ENCODE results near the gene JMJD6.

Gene JMJD6

GRCh38 chr17:76695059-76695831 lies 31.2 kb downstream of the JMJD6 start:
- Mint-ChIP-seq H3K9me3 (no peaks in the 10 kb centered on the region), H3K4me3 (peak overlapping the region in 1 of 2 donors; percentile 29)
- DNase-seq = no peak

DNA sequence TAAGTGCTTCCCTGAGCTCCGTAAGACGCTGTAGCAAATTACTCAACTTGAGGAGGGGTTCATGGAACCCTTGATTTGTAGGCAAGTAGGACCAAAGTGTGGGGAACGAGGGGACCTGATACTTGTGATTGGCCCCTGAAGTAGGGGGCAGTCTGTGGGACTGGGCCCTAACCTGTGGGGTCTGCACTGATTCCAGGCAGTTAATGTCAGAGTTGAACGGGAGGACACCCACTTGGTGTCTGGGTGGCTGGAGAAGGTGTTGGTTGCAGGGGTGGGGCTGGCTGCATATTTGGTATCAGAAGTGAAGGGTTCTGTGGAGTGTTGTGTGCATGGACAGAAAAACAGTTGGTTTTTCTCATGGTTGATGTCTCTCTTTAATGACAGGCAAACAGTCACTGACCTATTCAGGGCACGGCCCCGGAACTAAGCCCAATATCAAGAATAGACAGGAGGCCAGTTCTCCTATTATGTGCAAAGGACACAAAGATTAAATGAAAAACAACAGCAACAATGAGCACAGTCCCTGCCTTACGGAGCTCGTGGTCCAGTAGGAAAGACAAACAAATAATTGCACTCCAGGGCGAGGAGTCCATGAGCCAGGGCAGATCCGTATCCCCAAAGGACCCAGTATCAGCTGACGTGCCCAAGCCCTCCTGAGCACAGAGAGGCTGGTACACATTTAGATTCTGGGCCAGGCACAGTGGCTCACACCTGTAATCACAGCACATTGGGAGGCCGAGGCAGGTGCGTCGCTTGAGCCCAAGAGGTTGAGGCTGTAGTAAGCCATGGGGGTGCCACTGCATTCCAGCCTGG lies 34.8 kb downstream of the JMJD6 start:
- ATAC-seq (replicated peaks) (no peak), DNase-seq (no peak)
- H3K4me3 Mint-ChIP-seq = no peak overlapping the region
- peaks cover 4 to 8% of the 10 kb centered on the region in 2 donors for H3K4me1 Mint-ChIP-seq (ENCODE audit: low read depth in 2 of 2)
- no peak overlapping the region for H3K27ac Mint-ChIP-seq
- no peaks in the 10 kb centered on the region for H3K27me3 Mint-ChIP-seq
- no peaks in the 10 kb centered on the region for H3K9me3 Mint-ChIP-seq
- peaks cover 6% of the 10 kb centered on the region for H3K36me3 Mint-ChIP-seq (ENCODE audit: insufficient read depth)

More at GRCh38 chr17:76695059-76695831, 31.2 kb downstream of the JMJD6 start:
- no peak for ATAC-seq (replicated peaks)
- H3K27me3 Mint-ChIP-seq = no peaks in the 10 kb centered on the region
- H3K36me3 Mint-ChIP-seq (ENCODE audit: insufficient read depth) = peaks cover 6% of the 10 kb centered on the region
- H3K27ac Mint-ChIP-seq = peak overlapping the region in 1 of 2 donors; percentile 60
- H3K4me1 Mint-ChIP-seq (ENCODE audit: low read depth in 2 of 2) = peaks cover 12 to 23% of the 10 kb centered on the region in 2 donors

DNA sequence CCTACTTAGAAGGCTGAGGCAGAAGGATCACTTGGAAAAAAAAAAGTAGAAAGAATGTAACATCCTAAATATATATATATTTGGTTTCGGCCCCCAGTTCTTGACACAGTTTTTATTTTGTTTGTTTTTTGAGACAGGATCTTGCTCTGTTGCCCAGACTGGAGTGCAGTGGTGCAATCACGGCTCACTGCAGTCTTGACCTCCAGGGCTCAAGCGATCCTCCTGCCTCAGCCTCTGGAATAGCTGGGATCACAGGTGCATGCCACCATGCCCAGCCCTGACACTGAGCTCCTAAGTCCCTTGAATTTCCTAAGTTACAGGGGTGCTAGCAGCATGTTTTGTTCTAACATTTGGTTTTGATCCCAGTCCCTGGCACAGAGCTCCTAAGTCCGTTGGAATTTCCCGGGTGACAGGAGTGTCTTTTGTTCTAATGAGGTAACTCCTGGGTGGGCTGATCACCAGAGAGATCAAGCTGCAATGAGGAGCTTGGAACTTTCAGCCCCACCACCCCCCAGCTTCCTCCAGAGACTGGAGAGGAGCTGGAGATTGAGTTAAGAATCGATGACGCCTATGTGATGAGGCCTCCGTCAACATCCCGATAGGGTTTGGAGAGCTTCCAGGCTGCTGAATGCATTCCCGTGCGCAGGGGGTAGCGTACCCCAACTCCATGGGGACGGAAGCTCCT lies 35.7 kb downstream of the JMJD6 start:
- Mint-ChIP-seq H3K36me3 (ENCODE audit: insufficient read depth) (peaks cover 6% of the 10 kb centered on the region), H3K27me3 (no peaks in the 10 kb centered on the region), H3K4me1 (ENCODE audit: low read depth in 2 of 2) (peaks cover 0 to 4% of the 10 kb centered on the region in 2 donors), H3K9me3 (no peaks in the 10 kb centered on the region), H3K4me3 (no peak overlapping the region), H3K27ac (no peak overlapping the region)
- DNase-seq (no peak), ATAC-seq (replicated peaks) (no peak)

DNA sequence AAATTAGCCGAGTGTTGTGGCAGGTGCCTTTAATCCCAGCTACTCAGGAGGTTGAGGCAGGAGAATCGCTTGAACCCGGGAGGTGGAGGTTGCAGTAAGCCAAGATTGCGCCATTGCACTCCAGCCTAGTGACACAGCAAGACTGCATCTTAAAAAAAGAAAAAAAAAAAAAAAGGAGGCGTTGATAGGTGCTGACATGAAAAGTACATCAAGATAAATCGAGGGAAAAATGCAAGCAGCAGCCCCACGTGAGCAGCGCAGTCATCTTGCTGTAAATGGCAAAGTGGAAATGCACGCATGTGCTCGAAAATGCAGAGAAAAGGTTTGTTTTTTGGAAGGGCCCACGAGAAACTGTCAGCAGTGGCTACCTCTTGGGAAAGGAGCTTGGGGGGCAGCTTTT lies 36.5 kb downstream of the JMJD6 start:
- Mint-ChIP-seq H3K27ac (no peak overlapping the region), H3K36me3 (ENCODE audit: insufficient read depth) (peaks cover 10% of the 10 kb centered on the region), H3K4me1 (ENCODE audit: low read depth in 2 of 2) (no peaks in the 10 kb centered on the region), H3K4me3 (no peak overlapping the region), H3K27me3 (no peaks in the 10 kb centered on the region), H3K9me3 (no peaks in the 10 kb centered on the region)
- ATAC-seq (replicated peaks) = no peak
- no peak for DNase-seq

DNA sequence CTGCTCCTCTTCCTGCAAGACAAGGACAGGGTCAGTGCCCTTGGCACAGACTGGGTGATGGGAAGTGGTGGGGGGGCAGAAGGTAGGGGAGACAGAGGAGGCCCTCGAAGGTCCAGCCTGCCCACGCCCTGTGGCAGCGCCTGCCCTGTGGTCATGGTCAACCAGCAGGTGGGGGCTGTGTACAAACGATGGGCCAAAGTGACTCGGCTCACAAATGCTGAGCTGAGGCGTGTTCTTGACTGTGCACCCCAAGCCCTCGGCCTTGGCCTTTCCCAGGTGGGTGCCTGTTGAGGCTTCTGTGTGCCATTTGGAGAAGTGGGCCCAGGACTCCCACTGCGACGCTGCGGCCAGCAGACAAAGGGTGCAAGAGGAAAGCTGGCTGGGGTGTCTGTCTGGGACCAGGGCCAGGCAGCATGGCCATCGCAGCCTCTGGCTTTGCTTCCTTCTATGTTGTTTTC lies 38.2 kb downstream of the JMJD6 start:
- Mint-ChIP-seq H3K9me3 (no peaks in the 10 kb centered on the region), H3K36me3 (ENCODE audit: insufficient read depth) (peaks cover 9% of the 10 kb centered on the region)

DNA sequence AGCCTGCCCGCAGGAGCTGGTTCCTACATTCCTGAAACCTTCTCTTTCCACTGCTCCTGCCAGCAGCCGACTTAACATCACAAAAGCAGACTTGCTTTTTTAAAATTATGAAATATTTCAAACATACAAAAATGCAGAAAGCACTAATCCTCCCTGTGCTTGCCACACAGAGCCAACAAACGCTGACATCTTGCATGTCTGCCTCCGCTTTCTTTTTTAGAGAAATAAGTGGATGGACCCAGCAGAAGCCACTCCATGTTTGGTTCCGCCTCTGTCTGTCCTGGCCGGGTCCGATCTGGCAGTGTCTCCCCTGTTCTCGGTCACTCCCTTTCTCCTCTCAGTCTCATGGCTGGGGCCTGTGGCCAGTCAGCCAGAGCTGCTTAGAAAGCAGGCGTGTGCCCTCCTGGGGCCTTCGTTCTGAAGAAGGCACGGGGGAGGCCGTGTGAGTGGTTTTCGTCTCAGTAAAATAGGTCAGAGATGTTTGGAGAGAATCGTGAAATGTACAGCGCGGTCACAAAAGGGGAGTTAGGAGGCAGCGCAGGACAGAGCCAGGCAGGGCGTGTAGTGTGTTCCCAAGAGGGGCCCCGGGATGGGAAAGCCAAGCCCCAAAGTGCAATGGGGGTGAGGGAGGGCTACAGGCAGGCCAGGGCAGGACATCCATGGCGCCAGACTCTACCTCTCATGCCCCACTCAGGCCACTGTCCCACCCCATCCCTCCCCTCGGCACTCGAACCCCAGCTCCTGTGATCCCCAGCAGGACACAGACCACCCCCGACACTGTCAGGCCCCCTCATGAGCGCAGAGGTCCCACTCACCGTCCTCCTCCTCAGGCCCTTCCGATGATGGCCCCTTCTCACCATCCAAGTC lies 38.9 kb downstream of the JMJD6 start:
- no peak for ATAC-seq (replicated peaks)
- Mint-ChIP-seq H3K9me3 (no peaks in the 10 kb centered on the region), H3K27ac (peak overlapping the region in 1 of 2 donors; percentile 6), H3K36me3 (ENCODE audit: insufficient read depth) (peaks cover 7% of the 10 kb centered on the region), H3K27me3 (no peaks in the 10 kb centered on the region), H3K4me3 (no peak overlapping the region), H3K4me1 (ENCODE audit: low read depth in 2 of 2) (peaks cover 2 to 6% of the 10 kb centered on the region in 2 donors)
- no peak for DNase-seq

More for the DNA sequence above, 38.2 kb downstream of the JMJD6 start:
- DNase-seq (no peak), ATAC-seq (replicated peaks) (no peak)
- Mint-ChIP-seq H3K4me1 (ENCODE audit: low read depth in 2 of 2) (peaks cover 0 to 2% of the 10 kb centered on the region in 2 donors), H3K27me3 (no peaks in the 10 kb centered on the region), H3K4me3 (no peak overlapping the region), H3K27ac (peak overlapping the region in 1 of 2 donors; percentile 44)

- Mint-ChIP-seq H3K4me3 (no peak overlapping the region), H3K27ac (peak overlapping the region in 1 of 2 donors; percentile 26), H3K36me3 (ENCODE audit: insufficient read depth) (peaks cover 7% of the 10 kb centered on the region)
Measured at GRCh38 chr17:76686538-76687297, 39.7 kb downstream of the JMJD6 start.

GRCh38 chr17:76685846-76686245 lies 40.6 kb downstream of the JMJD6 start:
- H3K9me3 Mint-ChIP-seq = no peaks in the 10 kb centered on the region
- ATAC-seq (replicated peaks) (no peak), DNase-seq (no peak)
- H3K4me3 Mint-ChIP-seq = no peak overlapping the region
- peaks cover 7% of the 10 kb centered on the region for H3K36me3 Mint-ChIP-seq (ENCODE audit: insufficient read depth)
- no peak overlapping the region for H3K27ac Mint-ChIP-seq
- H3K4me1 Mint-ChIP-seq (ENCODE audit: low read depth in 2 of 2) = peaks cover 19 to 21% of the 10 kb centered on the region in 2 donors
- no peaks in the 10 kb centered on the region for H3K27me3 Mint-ChIP-seq

More at GRCh38 chr17:76686538-76687297, 39.7 kb downstream of the JMJD6 start:
- Mint-ChIP-seq H3K9me3 (no peaks in the 10 kb centered on the region), H3K27me3 (no peaks in the 10 kb centered on the region), H3K4me1 (ENCODE audit: low read depth in 2 of 2) (peaks cover 10 to 12% of the 10 kb centered on the region in 2 donors)
- DNase-seq (no peak), ATAC-seq (replicated peaks) (no peak)

DNA sequence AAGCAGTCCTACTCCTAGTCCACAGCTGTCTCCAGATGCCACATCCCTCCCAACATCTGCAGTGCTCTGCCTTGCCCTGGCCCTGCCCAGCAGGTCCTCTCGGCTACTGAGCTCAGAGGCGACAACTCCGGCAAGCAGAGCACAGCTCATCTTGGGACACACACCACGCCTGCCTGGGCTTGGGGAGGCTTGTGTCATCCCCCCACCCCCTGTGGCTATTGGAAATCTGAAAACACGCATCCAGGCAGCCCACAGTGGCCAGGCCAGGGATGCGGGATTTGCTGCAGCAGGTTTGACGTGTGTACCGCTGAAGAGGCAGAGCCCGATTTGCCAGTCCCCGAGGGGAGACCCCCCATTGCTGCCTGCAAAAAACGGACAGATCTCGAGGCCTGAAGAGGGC lies 41.0 kb downstream of the JMJD6 start:
- Mint-ChIP-seq H3K9me3 (no peaks in the 10 kb centered on the region), H3K36me3 (ENCODE audit: insufficient read depth) (peaks cover 4% of the 10 kb centered on the region), H3K27me3 (no peaks in the 10 kb centered on the region), H3K4me3 (peak overlapping the region in 1 of 2 donors; percentile 24), H3K27ac (no peak overlapping the region), H3K4me1 (ENCODE audit: low read depth in 2 of 2) (peaks cover 21 to 23% of the 10 kb centered on the region in 2 donors)
- no peak for ATAC-seq (replicated peaks)
- no peak for DNase-seq

- no peak overlapping the region for H3K4me3 Mint-ChIP-seq
- H3K36me3 Mint-ChIP-seq (ENCODE audit: insufficient read depth) = peaks cover 4% of the 10 kb centered on the region
- H3K27me3 Mint-ChIP-seq = no peaks in the 10 kb centered on the region
- no peak overlapping the region for H3K27ac Mint-ChIP-seq
- ATAC-seq (replicated peaks) (no peak), DNase-seq (no peak)
- H3K4me1 Mint-ChIP-seq (ENCODE audit: low read depth in 2 of 2) = peaks cover 21 to 23% of the 10 kb centered on the region in 2 donors
- no peaks in the 10 kb centered on the region for H3K9me3 Mint-ChIP-seq
Measured at GRCh38 chr17:76684756-76685155, 41.6 kb downstream of the JMJD6 start.

GRCh38 chr17:76683921-76684745 lies 42.3 kb downstream of the JMJD6 start:
- ATAC-seq (replicated peaks) = no peak
- H3K36me3 Mint-ChIP-seq (ENCODE audit: insufficient read depth) = peaks cover 4% of the 10 kb centered on the region
- peak overlapping the region in 1 of 2 donors; percentile 19 for H3K27ac Mint-ChIP-seq
- no peaks in the 10 kb centered on the region for H3K27me3 Mint-ChIP-seq
- H3K4me1 Mint-ChIP-seq (ENCODE audit: low read depth in 2 of 2) = peaks cover 21 to 23% of the 10 kb centered on the region in 2 donors
- H3K9me3 Mint-ChIP-seq = no peaks in the 10 kb centered on the region
- no peak for DNase-seq
- no peak overlapping the region for H3K4me3 Mint-ChIP-seq

All from effector memory CD8-positive, alpha-beta T cell (primary cell).